T-cell (primary cell): ENCODE data around the gene GPR39. TPM values are rescaled to one million over a fixed set of nuclear protein-coding genes. Genes with fewer than 3 reads are reported as not detected.

Experiments
- ATAC-seq, 4 experiments: fragments of 200-7000 bp in 3 of 4; fragments of 150-1000 bp in 1 of 4; cut with Tn5 transposase; replicated peaks in 1 of 4; 1 replicate in 3 of 4; 2 replicates in 1 of 4; pipeline ENCODE4 v1.10.0; 2021; ENCODE audit warnings: moderate library complexity in 3 of 4, mild to moderate bottlenecking in 2 of 4, moderate number of reproducible peaks in 1 of 4
- CTCF ChIA-PET, 2 donors: fragments of 300-600 bp; sonication (Branson Sonifier 250); formaldehyde crosslinking; loops; one replicate each; lab custom pipeline; 2022; ENCODE audit warnings: antibody characterized with exemption in 2 of 2; lab: Charles Lee
- POLR2A ChIA-PET, 2 donors: fragments of 300-600 bp; sonication (Branson Sonifier 250); formaldehyde crosslinking; loops; one replicate each; lab custom pipeline; 2022; ENCODE audit warnings: antibody characterized with exemption in 2 of 2; lab: Charles Lee
- DNase-seq, 35 experiments: peaks; one replicate each; pipeline versions ENCODE4 v3.0.0 to v3.0.0-alpha.2; 2013 to 2023
- H3K27ac ChIP-seq: one replicate; pipeline ENCODE4 v1.5.1; 2013; ENCODE audit warnings: low read length
- H3K27me3 ChIP-seq, 2 experiments: replicated peaks in 1 of 2; 1 replicate in 1 of 2; 2 replicates in 1 of 2; pipeline versions ENCODE4 v1.6.1 to v1.7.0; 2013; ENCODE audit warnings: low read length in 1 of 2, mixed read lengths in 1 of 2; ENCODE audit not compliant: control insufficient read depth in 2 of 2, insufficient read depth in 2 of 2; ENCODE audit errors: extremely low read depth in 1 of 2
- H3K36me3 ChIP-seq, 2 donors: 1 replicate in 1 of 2; 2 replicates in 1 of 2; pipeline versions ENCODE4 v1.6.1 to v1.7.0; 2013; ENCODE audit warnings: low read length in 1 of 2; ENCODE audit not compliant: control insufficient read depth in 2 of 2, insufficient read depth in 1 of 2; ENCODE audit errors: extremely low read depth in 1 of 2
- H3K4me1 ChIP-seq, 2 experiments: 1 replicate in 1 of 2; 2 replicates in 1 of 2; pipeline versions ENCODE4 v1.6.1 to v1.7.0; 2013; ENCODE audit warnings: low read length in 2 of 2, mixed read lengths in 1 of 2; ENCODE audit not compliant: insufficient read depth in 2 of 2, control insufficient read depth in 1 of 2; ENCODE audit errors: extremely low read depth in 1 of 2
- H3K4me3 ChIP-seq, 2 donors: 1 replicate in 1 of 2; 2 replicates in 1 of 2; pipeline versions ENCODE4 v1.5.1 to v1.7.0; 2013; ENCODE audit warnings: mild to moderate bottlenecking in 2 of 2, low read length in 1 of 2, moderate library complexity in 1 of 2; ENCODE audit not compliant: control insufficient read depth in 1 of 2; ENCODE audit errors: extremely low read depth in 1 of 2
- H3K9me3 ChIP-seq: 2 replicates; pipeline ENCODE4 v1.7.0; 2013
- H3K27ac Mint-ChIP-seq, 2 donors: one replicate each; pipeline ENCODE4 v1.8.0; 2020 to 2021; ENCODE audit warnings: mild to moderate bottlenecking in 2 of 2, mixed read lengths in 2 of 2
- H3K27me3 Mint-ChIP-seq, 2 donors: one replicate each; pipeline ENCODE4 v1.8.0; 2021 to 2022; ENCODE audit warnings: mixed read lengths in 2 of 2
- H3K36me3 Mint-ChIP-seq: one replicate; pipeline ENCODE4 v1.8.0; 2021; ENCODE audit warnings: mixed read lengths
- H3K4me1 Mint-ChIP-seq, 3 donors: one replicate each; pipeline ENCODE4 v1.8.0; 2020 to 2022; ENCODE audit warnings: mixed read lengths in 3 of 3, mild to moderate bottlenecking in 1 of 3
- H3K4me3 Mint-ChIP-seq, 3 donors: one replicate each; pipeline ENCODE4 v1.8.0; 2020 to 2022; ENCODE audit warnings: mild to moderate bottlenecking in 3 of 3, mixed read lengths in 3 of 3, moderate library complexity in 3 of 3
- H3K9me3 Mint-ChIP-seq, 3 donors: one replicate each; pipeline ENCODE4 v1.8.0; 2020 to 2022; ENCODE audit warnings: mixed read lengths in 3 of 3
- WGBS: methylation state at CpG from one replicate; pipeline ENCODE4 v1.1.5; 2013; ENCODE audit warnings: missing lambda C conversion rate; ENCODE audit not compliant: insufficient coverage; 5-methylcytosine and 5-hydroxymethylcytosine counted together
- total RNA-seq, 35 experiments: library from RNA in 6 of 35; stranded (reverse) in 6 of 35; fragments of 120-200 nt in 1 of 35; gene quantifications; one replicate each; pipeline versions ENCODE4 v1.2.1 to v1.2.4 and lab custom pipeline; 2013 to 2026

The GPR39 gene
- total RNA-seq, 5 donors from 2014 or later (not counting 1 experiment from before 2014, with no cell fraction given), result not detected

DNA sequence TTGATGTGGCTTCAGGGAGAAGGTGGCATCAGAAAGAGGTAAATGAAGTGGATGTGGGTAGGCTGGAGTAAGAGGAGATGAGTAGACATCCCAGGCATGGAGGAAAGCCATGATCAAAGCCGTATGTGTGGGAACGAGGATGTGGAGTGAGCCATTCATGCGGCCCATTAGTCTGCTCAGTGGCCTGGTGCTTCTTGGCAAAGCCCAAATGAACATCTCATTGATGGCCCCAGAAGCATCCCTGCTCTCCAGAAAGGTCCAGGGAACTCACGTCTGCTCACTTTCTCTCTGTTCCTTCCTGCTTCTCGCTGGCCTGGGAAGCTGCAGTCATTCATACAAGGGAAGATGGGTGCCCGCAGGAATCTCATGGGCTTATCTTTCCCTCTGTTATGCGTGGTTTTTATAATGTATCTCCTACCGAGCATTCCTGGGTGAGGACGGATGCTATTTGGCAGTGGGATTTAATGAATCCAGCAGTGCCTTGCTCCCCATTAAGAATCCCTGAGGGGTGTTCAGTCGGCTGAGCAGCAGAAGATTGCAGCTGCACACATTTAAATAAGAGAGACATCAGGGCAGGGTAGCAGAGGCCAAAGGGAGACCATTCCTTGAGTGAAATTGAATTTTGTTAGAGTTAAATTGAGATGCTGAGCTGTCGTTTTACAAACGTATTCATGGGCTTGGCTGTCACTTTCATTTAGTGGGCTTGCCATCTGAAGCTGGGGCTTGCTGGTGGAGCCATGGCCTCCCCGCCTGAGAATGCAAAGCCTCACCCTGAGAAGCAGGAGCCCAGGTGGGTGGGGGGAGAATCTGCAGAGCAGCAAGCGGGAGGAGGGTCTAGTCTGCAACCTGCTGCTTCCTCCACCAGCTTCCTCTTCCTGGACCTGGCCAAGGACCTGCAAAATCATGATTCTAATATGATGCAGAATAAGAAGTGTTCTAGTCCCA is 188.9 kb downstream of the GPR39 start:
- Mint-ChIP-seq H3K27ac (no peak overlapping the region), H3K36me3 (no peaks in the 10 kb centered on the region), H3K4me3 (no peak overlapping the region), H3K4me1 (no peaks in the 10 kb centered on the region), H3K27me3 (peaks cover 0 to 5% of the 10 kb centered on the region in 2 donors), H3K9me3 (peaks cover 0 to 6% (median 0%) of the 10 kb centered on the region in 3 donors)
- no peak for ATAC-seq
- no peak for DNase-seq
- ChIA-PET CTCF (no interaction called here), POLR2A (no interaction called here)
- H3K36me3 ChIP-seq, result no peaks in the 10 kb centered on the region
- no peak overlapping the region for H3K27ac ChIP-seq
- no peaks in the 10 kb centered on the region for H3K4me1 ChIP-seq
- H3K27me3 ChIP-seq, result no peaks in the 10 kb centered on the region
- no peaks in the 10 kb centered on the region for H3K9me3 ChIP-seq
- no peak overlapping the region for H3K4me3 ChIP-seq
- 83% methylated on average over 11 of the region's 14 CpGs for WGBS

DNA sequence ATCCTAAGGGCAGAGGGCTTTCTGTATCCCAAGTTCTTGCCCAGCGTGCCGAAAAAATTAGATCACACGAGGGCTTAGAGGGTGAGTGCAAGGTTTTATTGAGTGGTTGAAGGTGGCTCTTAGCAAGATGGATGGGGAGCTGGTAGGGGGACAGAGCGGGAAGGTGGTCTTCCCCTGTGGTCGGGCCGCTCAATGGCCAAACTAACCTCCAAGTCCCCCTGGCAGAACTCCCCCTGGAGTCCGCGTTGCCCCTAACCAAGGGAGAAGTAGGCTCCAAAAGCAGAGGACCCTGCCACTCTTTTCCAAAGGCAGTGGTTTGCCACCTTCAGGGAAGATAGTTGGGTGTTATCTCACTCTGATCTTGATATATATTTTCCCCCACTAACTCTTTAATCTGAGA is 190.0 kb downstream of the GPR39 start:
- ChIA-PET CTCF (no interaction called here), POLR2A (no interaction called here)
- H3K27me3 Mint-ChIP-seq, result peaks cover 0 to 5% of the 10 kb centered on the region in 2 donors
- H3K4me1 ChIP-seq, result no peaks in the 10 kb centered on the region
- H3K9me3 ChIP-seq, result no peaks in the 10 kb centered on the region
- H3K36me3 Mint-ChIP-seq, result no peaks in the 10 kb centered on the region
- no peak overlapping the region for H3K4me3 ChIP-seq
- no peaks in the 10 kb centered on the region for H3K4me1 Mint-ChIP-seq
- peaks cover 0 to 6% (median 0%) of the 10 kb centered on the region in 3 donors for H3K9me3 Mint-ChIP-seq
- DNase-seq (no peak), ATAC-seq (no peak)
- no peak overlapping the region for H3K27ac ChIP-seq
- H3K36me3 ChIP-seq, result no peaks in the 10 kb centered on the region
- H3K27ac Mint-ChIP-seq, result no peak overlapping the region
- 76% methylated on average over 3 of the region's 8 CpGs for WGBS
- no peaks in the 10 kb centered on the region for H3K27me3 ChIP-seq
- no peak overlapping the region for H3K4me3 Mint-ChIP-seq

- H3K4me1 ChIP-seq, result no peaks in the 10 kb centered on the region
- H3K36me3 ChIP-seq, result no peaks in the 10 kb centered on the region
- H3K4me3 ChIP-seq, result no peak overlapping the region
- H3K4me3 Mint-ChIP-seq, result no peak overlapping the region
- no peaks in the 10 kb centered on the region for H3K27me3 ChIP-seq
- H3K27ac Mint-ChIP-seq, result no peak overlapping the region
- peaks cover 0 to 5% of the 10 kb centered on the region in 2 donors for H3K27me3 Mint-ChIP-seq
- no peaks in the 10 kb centered on the region for H3K9me3 ChIP-seq
- H3K9me3 Mint-ChIP-seq, result peaks cover 0 to 6% (median 0%) of the 10 kb centered on the region in 3 donors
- CTCF ChIA-PET, result no interaction called here
- no peak for DNase-seq
- WGBS, result no CpG with 5 or more reads among the region's 4 CpGs
- H3K36me3 Mint-ChIP-seq, result no peaks in the 10 kb centered on the region
- no peak overlapping the region for H3K27ac ChIP-seq
- H3K4me1 Mint-ChIP-seq, result no peaks in the 10 kb centered on the region
- POLR2A ChIA-PET, result no interaction called here
- ATAC-seq, result no peak
Observed at GRCh38 chr2:132607426-132608090, 191.0 kb downstream of the GPR39 start.

DNA sequence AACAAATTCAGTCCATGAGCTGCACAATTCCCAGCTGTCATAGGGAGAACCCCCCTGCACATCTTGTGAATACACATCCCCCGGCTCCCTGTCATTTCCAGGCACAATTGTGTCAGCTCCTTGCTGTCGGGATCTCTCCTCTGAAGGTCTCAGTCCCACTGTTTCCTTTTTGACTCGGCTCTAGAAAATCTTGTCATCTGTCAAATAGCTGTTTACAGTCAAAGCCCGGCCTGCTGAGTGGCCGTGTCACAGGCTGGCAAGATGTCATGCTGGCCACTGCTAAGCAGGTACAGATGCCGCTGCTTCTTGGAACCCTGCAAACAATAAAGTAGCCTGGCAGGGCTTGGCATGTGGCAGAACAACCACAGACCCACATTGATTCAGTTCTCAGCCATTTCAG is 191.7 kb downstream of the GPR39 start:
- Histone ChIP-seq H3K4me1 (no peaks in the 10 kb centered on the region), H3K4me3 (no peak overlapping the region), H3K36me3 (no peaks in the 10 kb centered on the region), H3K27me3 (no peaks in the 10 kb centered on the region), H3K9me3 (no peaks in the 10 kb centered on the region), H3K27ac (no peak overlapping the region)
- Mint-ChIP-seq H3K4me3 (no peak overlapping the region), H3K9me3 (peaks cover 0 to 6% (median 0%) of the 10 kb centered on the region in 3 donors), H3K36me3 (no peaks in the 10 kb centered on the region), H3K27ac (no peak overlapping the region), H3K4me1 (no peaks in the 10 kb centered on the region), H3K27me3 (peaks cover 0 to 5% of the 10 kb centered on the region in 2 donors)
- DNase-seq, result no peak
- ChIA-PET CTCF (no interaction called here), POLR2A (no interaction called here)
- 76% methylated on average over 6 of the region's 6 CpGs for WGBS
- ATAC-seq, result no peak

DNA sequence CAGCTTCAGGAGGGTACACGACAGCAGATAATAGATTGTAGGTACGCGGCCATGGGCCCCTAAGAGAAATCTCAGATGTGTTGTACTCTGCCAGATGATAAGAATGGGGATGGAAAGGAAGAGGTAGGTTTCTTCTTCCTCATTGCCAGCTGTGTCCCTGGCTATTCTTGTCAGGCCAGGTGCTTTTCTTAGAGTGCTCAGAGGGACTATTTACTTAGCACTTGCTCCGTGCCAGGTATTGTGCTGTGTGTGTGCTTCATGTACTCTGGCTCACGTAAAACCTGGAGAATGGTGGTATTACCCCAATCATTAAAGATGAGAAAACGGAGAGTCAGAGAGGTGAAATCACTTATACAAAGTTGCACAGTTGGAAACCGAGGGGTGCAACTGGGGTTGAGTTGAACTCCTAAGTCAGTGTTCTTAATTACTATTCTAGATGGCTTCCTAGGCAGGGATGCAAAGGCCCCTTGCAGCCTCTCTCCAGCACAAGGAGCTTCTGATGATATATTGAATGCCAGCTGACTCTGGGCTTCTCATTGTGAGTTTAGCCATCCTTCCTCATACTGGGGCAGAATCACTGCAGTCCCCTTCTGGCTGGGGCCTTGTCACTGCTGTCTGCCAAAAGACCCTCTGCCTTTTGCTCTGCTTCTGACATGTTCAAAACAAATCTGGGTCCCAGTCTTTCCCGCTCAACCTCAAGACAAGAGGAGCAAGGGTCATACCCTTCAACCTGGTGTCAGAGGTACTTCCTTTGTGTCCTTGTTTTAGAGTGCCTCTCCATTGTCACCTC is 192.7 kb downstream of the GPR39 start:
- Histone ChIP-seq H3K27ac (no peak overlapping the region), H3K27me3 (no peaks in the 10 kb centered on the region), H3K4me1 (no peaks in the 10 kb centered on the region), H3K4me3 (no peak overlapping the region), H3K36me3 (no peaks in the 10 kb centered on the region), H3K9me3 (no peaks in the 10 kb centered on the region)
- peaks cover 0 to 6% (median 0%) of the 10 kb centered on the region in 3 donors for H3K9me3 Mint-ChIP-seq
- ChIA-PET CTCF (no interaction called here), POLR2A (no interaction called here)
- ATAC-seq (no peak), DNase-seq (no peak)
- WGBS, result 98% methylated on average over 6 of the region's 8 CpGs
- H3K4me3 Mint-ChIP-seq, result no peak overlapping the region
- no peaks in the 10 kb centered on the region for H3K36me3 Mint-ChIP-seq
- H3K27me3 Mint-ChIP-seq, result peaks cover 0 to 5% of the 10 kb centered on the region in 2 donors
- H3K4me1 Mint-ChIP-seq, result no peaks in the 10 kb centered on the region
- H3K27ac Mint-ChIP-seq, result no peak overlapping the region

DNA sequence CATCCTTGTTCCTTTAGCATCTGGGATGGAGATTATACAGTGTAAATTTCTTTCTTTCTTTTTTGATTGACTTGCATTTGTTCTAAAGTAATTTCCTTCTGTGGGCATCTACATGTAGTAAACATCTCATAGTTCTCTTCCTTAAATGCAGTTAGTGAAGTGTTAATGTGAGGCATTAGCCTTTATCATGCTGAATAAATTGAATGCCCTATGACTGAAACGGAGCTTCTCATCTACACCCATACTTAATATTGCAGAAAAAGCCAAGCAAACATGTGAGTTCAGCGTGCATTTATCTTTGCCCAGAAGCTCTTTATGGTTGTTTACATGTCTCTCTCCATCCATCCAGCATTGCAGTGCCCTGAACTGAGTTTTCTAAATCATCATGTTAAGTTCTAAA is 195.1 kb downstream of the GPR39 start:
- WGBS, result 71% methylated on average over 1 of the region's 2 CpGs
- no peak for DNase-seq
- POLR2A ChIA-PET, result no interaction called here
- no peaks in the 10 kb centered on the region for H3K4me1 ChIP-seq
- no peak overlapping the region for H3K27ac Mint-ChIP-seq
- H3K36me3 Mint-ChIP-seq, result no peaks in the 10 kb centered on the region
- H3K4me1 Mint-ChIP-seq, result no peaks in the 10 kb centered on the region
- H3K27me3 ChIP-seq, result no peaks in the 10 kb centered on the region
- CTCF ChIA-PET, result no interaction called here
- H3K27me3 Mint-ChIP-seq, result peaks cover 0 to 8% of the 10 kb centered on the region in 2 donors
- H3K9me3 Mint-ChIP-seq, result peaks cover 0 to 7% (median 0%) of the 10 kb centered on the region in 3 donors
- H3K27ac ChIP-seq, result no peak overlapping the region
- no peaks in the 10 kb centered on the region for H3K9me3 ChIP-seq
- H3K36me3 ChIP-seq, result no peaks in the 10 kb centered on the region
- no peak overlapping the region for H3K4me3 Mint-ChIP-seq
- no peak for ATAC-seq
- H3K4me3 ChIP-seq, result no peak overlapping the region
